ENCODE data around the gene COL4A6. TPM values are rescaled to one million over a fixed set of nuclear protein-coding genes. Genes with fewer than 3 reads are reported as not detected.
A peak's percentile ranks its signal among the peaks of the same experiment; 100 is the strongest.

The COL4A6 gene
- total RNA-seq, 1 donor from 2014 or later, result 0.08 TPM

- ATAC-seq (peak; percentile 40), DNase-seq (ENCODE audit: low spot score) (no peak)
These were observed 152.3 kb downstream of the COL4A6 start for GRCh38 chrX:108285918-108286317.

GRCh38 chrX:108285356-108285755 is 152.9 kb downstream of the COL4A6 start:
- ATAC-seq (no peak), DNase-seq (ENCODE audit: low spot score) (no peak)

GRCh38 chrX:108275732-108276131 is 162.5 kb downstream of the COL4A6 start:
- ATAC-seq (peak; percentile 73), DNase-seq (ENCODE audit: low spot score) (no peak)

- ATAC-seq (no peak), DNase-seq (ENCODE audit: low spot score) (no peak)
These were observed 166.8 kb downstream of the COL4A6 start for GRCh38 chrX:108271397-108271787.

GRCh38 chrX:108270739-108271396 is 167.4 kb downstream of the COL4A6 start:
- DNase-seq (ENCODE audit: low spot score) (no peak), ATAC-seq (no peak)

GRCh38 chrX:108270280-108270679 is 167.9 kb downstream of the COL4A6 start:
- ATAC-seq, result no peak
- no peak for DNase-seq (ENCODE audit: low spot score)

GRCh38 chrX:108268434-108269080 is 169.7 kb downstream of the COL4A6 start:
- no peak for ATAC-seq
- no peak for DNase-seq (ENCODE audit: low spot score)

GRCh38 chrX:108267557-108267956 is 170.7 kb downstream of the COL4A6 start:
- ATAC-seq (no peak), DNase-seq (ENCODE audit: low spot score) (no peak)

GRCh38 chrX:108264376-108264775 is 173.8 kb downstream of the COL4A6 start:
- DNase-seq (ENCODE audit: low spot score) (no peak), ATAC-seq (no peak)

GRCh38 chrX:108261549-108262203 is 176.5 kb downstream of the COL4A6 start:
- DNase-seq (ENCODE audit: low spot score) (no peak), ATAC-seq (no peak)

GRCh38 chrX:108257556-108257955 is 180.7 kb downstream of the COL4A6 start:
- no peak for ATAC-seq
- DNase-seq (ENCODE audit: low spot score), result no peak

GRCh38 chrX:108254636-108255035 is 183.6 kb downstream of the COL4A6 start:
- DNase-seq (ENCODE audit: low spot score) (no peak), ATAC-seq (no peak)

GRCh38 chrX:108250654-108251579 is 187.3 kb downstream of the COL4A6 start:
- ATAC-seq (no peak), DNase-seq (ENCODE audit: low spot score) (no peak)

- ATAC-seq (no peak), DNase-seq (ENCODE audit: low spot score) (no peak)
These were observed 191.8 kb downstream of the COL4A6 start for GRCh38 chrX:108246304-108246954.

- ATAC-seq, result peak; percentile 61
- no peak for DNase-seq (ENCODE audit: low spot score)
These were observed 192.8 kb downstream of the COL4A6 start for GRCh38 chrX:108245462-108245861.

- ATAC-seq (no peak), DNase-seq (ENCODE audit: low spot score) (no peak)
These were observed 202.2 kb downstream of the COL4A6 start for GRCh38 chrX:108235986-108236385.

GRCh38 chrX:108230574-108230973 is 207.6 kb downstream of the COL4A6 start:
- DNase-seq (ENCODE audit: low spot score) (no peak), ATAC-seq (no peak)

GRCh38 chrX:108224727-108225621 is 213.2 kb downstream of the COL4A6 start:
- ATAC-seq, result peak; percentile 62
- DNase-seq (ENCODE audit: low spot score), result no peak

- no peak for ATAC-seq
- DNase-seq (ENCODE audit: low spot score), result no peak
These were observed 214.0 kb downstream of the COL4A6 start for GRCh38 chrX:108224218-108224617.

- DNase-seq (ENCODE audit: low spot score) (no peak), ATAC-seq (no peak)
These were observed 214.6 kb downstream of the COL4A6 start for GRCh38 chrX:108223585-108223984.

Data from left lobe of liver (tissue), 2 donors.